Fibroblast of skin of left quadriceps (primary cell): ENCODE measurements around the gene NRIP2.
A peak's percentile ranks its signal among the peaks of the same experiment; 100 is the strongest.
"Not testable (repeated sequence)": the region's sequence is repeated elsewhere in the genome, so short reads cannot be mapped to it uniquely, and the experiment has no call there.

Experiments
- DNase-seq, 2 experiments: peaks; one replicate each; pipeline ENCODE4 v3.0.0-alpha.2; 2013; ENCODE audit warnings: low read depth in 2 of 2

Gene NRIP2

GRCh38 chr12:2834581-2835491 is at the start of gene NRIP2:
Gene NRIP2 (minus strand): TSS chr12:2835035. CDS start chr12:2834983, 52 bp downstream.
- DNase-seq, result no peak

GRCh38 chr12:2879853-2880252 is 45.0 kb upstream of the NRIP2 start:
- no peak for DNase-seq

GRCh38 chr12:2877953-2878732 is 43.3 kb upstream of the NRIP2 start:
- DNase-seq, result no peak

GRCh38 chr12:2877047-2877952 is 42.5 kb upstream of the NRIP2 start, which contains the start of the genes FOXM1 and RHNO1:
Gene FOXM1 (minus strand): TSS chr12:2877174. CDS start chr12:2874478, 2,696 bp downstream.
Gene RHNO1 (plus strand): TSS chr12:2877223. CDS start chr12:2885367, 8,144 bp downstream.
- DNase-seq, result peak; percentile 69 to 72

- no peak for DNase-seq
Observed at GRCh38 chr12:2876431-2877046, 41.7 kb upstream of the NRIP2 start.

GRCh38 chr12:2868986-2869632 is 34.3 kb upstream of the NRIP2 start:
- not testable (repeated sequence) for DNase-seq

- DNase-seq, result no peak
Observed at GRCh38 chr12:2864198-2864597, 29.4 kb upstream of the NRIP2 start.

GRCh38 chr12:2863402-2863801 is 28.6 kb upstream of the NRIP2 start:
- not testable (repeated sequence) for DNase-seq

- no peak for DNase-seq
Observed at GRCh38 chr12:2862876-2863275, 28.0 kb upstream of the NRIP2 start.

- DNase-seq, result no peak
Observed at GRCh38 chr12:2860170-2860569, 25.3 kb upstream of the NRIP2 start.

GRCh38 chr12:2858944-2859421 is 24.1 kb upstream of the NRIP2 start:
- no peak for DNase-seq

- DNase-seq, result no peak
Observed at GRCh38 chr12:2858334-2858733, 23.5 kb upstream of the NRIP2 start.

GRCh38 chr12:2857576-2857975 is 22.7 kb upstream of the NRIP2 start:
- no peak for DNase-seq

- no peak for DNase-seq
Observed at GRCh38 chr12:2857021-2857431, 22.2 kb upstream of the NRIP2 start, which contains the start of gene TEX52. Gene TEX52 (minus strand): TSS chr12:2857039. CDS start chr12:2857026, 13 bp downstream.

GRCh38 chr12:2856051-2856450 is 21.2 kb upstream of the NRIP2 start:
- DNase-seq, result no peak

- DNase-seq, result no peak
Observed at GRCh38 chr12:2855546-2855945, 20.7 kb upstream of the NRIP2 start.

- DNase-seq, result no peak
Observed at GRCh38 chr12:2854669-2855453, 20.0 kb upstream of the NRIP2 start.

GRCh38 chr12:2853626-2854025 is 18.8 kb upstream of the NRIP2 start:
- peak; percentile 58 to 61 for DNase-seq

- no peak for DNase-seq
Observed at GRCh38 chr12:2851931-2852330, 17.1 kb upstream of the NRIP2 start.
